Aorta (tissue), 5 donors: ENCODE data around the gene PRSS50. TPM values are rescaled to one million over a fixed set of nuclear protein-coding genes. Genes with fewer than 3 reads are reported as not detected.

Experiments used
- ATAC-seq: fragments of 200-7000 bp; cut with Tn5 transposase; one replicate; pipeline ENCODE4 v1.9.1; 2022; ENCODE audit warnings: moderate library complexity; ENCODE audit not compliant: low FRiP score
- DNase-seq, 2 donors: peaks; one replicate each; pipeline ENCODE4 v3.0.0-alpha.2; 2020
- H3K27ac ChIP-seq, 2 donors: one replicate each; pipeline ENCODE4 v1.5.1; 2013; ENCODE audit warnings: low read length in 2 of 2, mild to moderate bottlenecking in 2 of 2, moderate library complexity in 2 of 2, control low read depth in 1 of 2, inconsistent platforms in 1 of 2, low read depth in 1 of 2
- H3K27me3 ChIP-seq, 2 donors: one replicate each; pipeline ENCODE4 v1.6.1; 2013; ENCODE audit warnings: control low read depth in 1 of 2, low read length in 1 of 2, mild to moderate bottlenecking in 1 of 2, moderate library complexity in 1 of 2; ENCODE audit not compliant: insufficient read depth in 2 of 2, control insufficient read depth in 1 of 2
- H3K36me3 ChIP-seq, 2 donors: one replicate each; pipeline ENCODE4 v1.6.1; 2013; ENCODE audit warnings: control low read depth in 1 of 2, low read length in 1 of 2, mild to moderate bottlenecking in 1 of 2; ENCODE audit not compliant: insufficient read depth in 2 of 2, control insufficient read depth in 1 of 2
- H3K4me1 ChIP-seq, 2 donors: one replicate each; pipeline ENCODE4 v1.6.1; 2013; ENCODE audit warnings: low read length in 2 of 2, control low read depth in 1 of 2, mild to moderate bottlenecking in 1 of 2, moderate library complexity in 1 of 2; ENCODE audit not compliant: insufficient read depth in 2 of 2, control insufficient read depth in 1 of 2
- H3K4me3 ChIP-seq, 2 donors: one replicate each; pipeline ENCODE4 v1.5.1; 2013; ENCODE audit warnings: low read length in 2 of 2, control low read depth in 1 of 2, mild to moderate bottlenecking in 1 of 2
- H3K9me3 ChIP-seq: one replicate; pipeline ENCODE4 v1.6.1; 2013; ENCODE audit warnings: mild to moderate bottlenecking, low read length; ENCODE audit not compliant: control insufficient read depth
- WGBS, 2 donors: extraction: QIAGEN DNeasy Blood & Tissue Kit; methylation state at CpG; one replicate each; pipeline ENCODE4 v1.1.7; 2013; 5-methylcytosine and 5-hydroxymethylcytosine counted together
- intact Hi-C, 2 donors: fragments of 100-400 bp; cut with DNase I; formaldehyde crosslinking; loops; one replicate each; pipeline versions ENCODE4 v1.14.2 to v1.15.0; 2022
- polyA plus RNA-seq, 2 donors: library from polyadenylated mRNA; stranded (reverse); fragments of 200-250 nt; gene quantifications; one replicate each; pipeline ENCODE4 v1.2.3, GENCODE V29; 2013
- total RNA-seq, 2 donors: library from RNA; stranded (reverse); fragmentation: NEBNext Ultra II Directional; extraction: Animal tissue kit (Norgen Biotek cat#: 25700); gene quantifications; one replicate each; pipeline ENCODE4 v1.2.1, GENCODE V29; 2021
- donor health status: healthy with polysubstance abuse.
- donor health status: Bipolar disorder and iron deficiency.
- donor health status: DM: no; HTN: no; CAD: no.
- donor health status: DM: no; HTN: no; CAD: no.
- donor health status: DM: yes; HTN: yes; CAD: no.

Gene PRSS50
- total and polyA plus RNA-seq, 4 donors = 0.31 TPM; not detected in 3

DNA sequence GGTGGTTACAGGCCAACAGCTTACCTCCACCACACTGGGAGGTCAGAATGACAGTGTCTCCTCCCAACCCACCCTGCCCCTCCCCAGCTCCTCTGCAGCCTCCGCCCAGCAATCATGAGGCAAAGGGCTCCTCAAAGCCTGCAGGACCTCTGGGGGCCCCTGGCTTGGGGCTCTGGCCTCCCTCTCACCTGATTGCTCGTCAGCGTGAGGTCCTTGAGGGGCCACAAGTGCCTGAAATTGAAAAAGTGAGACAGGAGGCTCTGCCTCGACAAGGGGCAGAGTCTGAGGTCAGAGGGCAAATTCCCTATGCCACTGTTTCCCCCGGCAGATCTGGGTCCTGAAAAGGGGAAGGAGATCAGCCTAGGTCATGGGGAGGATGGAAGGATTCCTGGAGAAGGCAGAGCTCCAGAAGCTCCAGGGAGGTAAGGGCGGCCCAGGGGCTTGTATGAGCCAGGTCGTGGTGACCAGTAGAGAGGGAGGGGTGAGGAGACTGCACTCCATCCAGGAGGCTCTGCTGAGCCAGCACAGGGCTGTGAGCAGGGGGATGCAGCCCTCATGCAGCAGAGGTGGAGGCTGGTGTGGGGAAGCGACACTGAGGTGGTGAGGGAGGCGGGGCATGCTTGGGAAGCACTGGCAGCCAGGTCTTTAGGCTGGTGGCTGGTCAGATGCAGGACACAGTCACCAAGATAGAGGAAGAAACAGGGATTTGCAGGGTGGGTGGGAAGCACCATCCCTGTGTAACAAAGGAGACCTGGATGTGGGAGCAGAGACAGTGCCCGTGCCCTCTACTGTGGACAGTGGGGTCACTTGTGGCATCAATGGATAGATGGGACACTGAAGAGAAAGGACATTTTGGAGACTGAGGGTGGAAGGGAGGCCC lies 44.3 kb downstream of the PRSS50 start:
- ATAC-seq (no peak), DNase-seq (peak; percentile 40 to 55)
- intact Hi-C loops = no loop called here
- Histone ChIP-seq H3K9me3 (no peaks in the 10 kb centered on the region), H3K36me3 (no peaks in the 10 kb centered on the region), H3K27ac (no peak overlapping the region), H3K4me3 (no peak overlapping the region), H3K27me3 (no peaks in the 10 kb centered on the region), H3K4me1 (no peaks in the 10 kb centered on the region)
- WGBS, 2 donors = 84 to 87% methylated on average over 10 of the region's 10 CpGs

DNA sequence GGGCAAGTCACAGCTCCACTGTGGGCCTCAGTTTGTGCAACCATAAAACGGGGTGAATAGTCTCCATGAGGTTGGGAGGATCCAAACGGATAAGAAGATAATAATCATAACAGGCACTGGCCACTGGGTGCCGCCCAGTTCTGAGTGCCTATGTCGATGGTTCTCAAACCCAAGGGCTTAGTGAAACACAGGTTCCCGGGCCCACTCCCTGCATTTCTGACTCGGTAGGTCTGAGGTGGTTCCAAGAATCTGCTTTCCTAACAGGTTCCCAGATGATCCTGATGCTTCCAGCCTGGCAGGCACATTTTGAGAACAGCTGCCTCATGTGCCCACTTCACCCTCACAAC lies 45.3 kb downstream of the PRSS50 start:
- no peaks in the 10 kb centered on the region for H3K27me3 ChIP-seq
- no peaks in the 10 kb centered on the region for H3K4me1 ChIP-seq
- no peak overlapping the region for H3K27ac ChIP-seq
- no peak overlapping the region for H3K4me3 ChIP-seq
- ATAC-seq (no peak), DNase-seq (no peak)
- H3K9me3 ChIP-seq = no peaks in the 10 kb centered on the region
- no peaks in the 10 kb centered on the region for H3K36me3 ChIP-seq
- WGBS, 2 donors = 93 to 94% methylated on average over 6 of the region's 6 CpGs
- intact Hi-C loops = no loop called here

DNA sequence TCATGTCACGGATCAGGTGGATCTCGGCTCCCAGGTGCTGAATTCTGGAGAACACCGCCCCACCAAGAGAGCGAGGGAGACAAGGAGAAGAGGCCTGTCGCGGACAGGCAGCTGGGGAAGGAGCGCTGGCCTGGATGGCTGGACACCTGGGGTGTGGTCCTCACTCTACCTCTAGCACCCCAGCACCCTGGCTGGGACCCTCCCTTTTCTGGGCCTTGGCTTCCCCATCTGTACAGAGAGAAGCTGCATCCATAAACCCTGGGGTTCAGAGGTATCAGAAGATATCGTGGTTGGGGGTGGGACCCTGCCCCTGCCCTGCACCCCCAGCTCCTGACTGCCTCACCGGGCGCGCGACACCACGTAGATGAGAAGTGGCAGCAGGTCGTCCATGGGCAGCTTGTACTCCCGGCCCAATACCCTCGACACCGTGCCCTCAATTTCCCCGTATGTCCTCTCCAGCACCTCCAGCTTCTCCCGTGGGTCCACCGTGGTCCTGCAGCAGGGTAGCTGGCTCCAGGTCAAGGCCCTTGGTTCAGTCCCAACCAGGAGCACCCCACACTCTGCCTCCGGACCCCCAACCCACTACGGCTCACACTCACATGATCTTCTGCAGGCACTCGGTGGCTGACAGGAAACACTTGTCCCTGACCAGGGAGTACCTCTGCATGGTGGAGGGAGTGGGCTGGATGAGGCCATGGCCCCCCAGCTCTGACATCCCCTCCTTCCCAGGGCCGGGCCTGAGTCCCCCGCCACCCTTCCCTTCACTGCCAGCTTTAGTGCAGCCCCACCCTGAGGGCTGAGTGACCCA lies 45.9 kb downstream of the PRSS50 start:
- Histone ChIP-seq H3K9me3 (no peaks in the 10 kb centered on the region), H3K27ac (no peak overlapping the region), H3K36me3 (no peaks in the 10 kb centered on the region), H3K4me1 (no peaks in the 10 kb centered on the region), H3K4me3 (no peak overlapping the region), H3K27me3 (no peaks in the 10 kb centered on the region)
- 93 to 94% methylated on average over 24 to 25 of the region's 25 CpGs for WGBS, 2 donors
- DNase-seq (peak; percentile 48 to 62), ATAC-seq (no peak)
- intact Hi-C loops = no loop called here

DNA sequence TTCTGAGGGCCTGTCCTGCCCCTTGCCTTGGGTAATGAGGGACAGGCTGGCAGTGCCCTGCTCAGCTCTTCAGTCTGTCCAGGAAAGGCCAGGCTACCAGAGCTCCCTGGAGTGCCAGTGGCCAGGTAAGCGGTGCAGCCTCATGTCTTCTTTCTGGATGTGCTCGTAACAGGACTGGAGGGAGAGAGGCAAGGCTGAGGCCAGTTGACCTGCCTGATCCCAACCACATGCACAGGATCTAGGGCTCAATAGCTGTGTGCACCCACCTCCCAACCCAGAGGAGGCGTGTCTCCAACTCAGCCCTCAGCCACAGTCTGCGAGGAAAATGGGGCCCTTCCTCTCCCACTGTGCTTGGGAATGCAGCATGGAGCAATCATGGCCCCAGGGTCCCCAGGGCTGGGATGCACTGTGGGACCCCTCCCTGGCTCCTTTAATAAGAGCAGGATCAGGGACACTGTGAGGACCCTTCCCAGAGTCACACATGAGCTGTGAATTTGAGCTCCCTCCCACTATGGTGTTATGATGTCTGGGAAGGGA lies 46.7 kb downstream of the PRSS50 start:
- 96% methylated on average over 4 of the region's 4 CpGs for WGBS, 2 donors
- H3K9me3 ChIP-seq = no peaks in the 10 kb centered on the region
- no peaks in the 10 kb centered on the region for H3K36me3 ChIP-seq
- no peak overlapping the region for H3K27ac ChIP-seq
- no peak for ATAC-seq
- H3K4me1 ChIP-seq = no peaks in the 10 kb centered on the region
- H3K4me3 ChIP-seq = no peak overlapping the region
- intact Hi-C loops = no loop called here
- DNase-seq = no peak
- no peaks in the 10 kb centered on the region for H3K27me3 ChIP-seq

DNA sequence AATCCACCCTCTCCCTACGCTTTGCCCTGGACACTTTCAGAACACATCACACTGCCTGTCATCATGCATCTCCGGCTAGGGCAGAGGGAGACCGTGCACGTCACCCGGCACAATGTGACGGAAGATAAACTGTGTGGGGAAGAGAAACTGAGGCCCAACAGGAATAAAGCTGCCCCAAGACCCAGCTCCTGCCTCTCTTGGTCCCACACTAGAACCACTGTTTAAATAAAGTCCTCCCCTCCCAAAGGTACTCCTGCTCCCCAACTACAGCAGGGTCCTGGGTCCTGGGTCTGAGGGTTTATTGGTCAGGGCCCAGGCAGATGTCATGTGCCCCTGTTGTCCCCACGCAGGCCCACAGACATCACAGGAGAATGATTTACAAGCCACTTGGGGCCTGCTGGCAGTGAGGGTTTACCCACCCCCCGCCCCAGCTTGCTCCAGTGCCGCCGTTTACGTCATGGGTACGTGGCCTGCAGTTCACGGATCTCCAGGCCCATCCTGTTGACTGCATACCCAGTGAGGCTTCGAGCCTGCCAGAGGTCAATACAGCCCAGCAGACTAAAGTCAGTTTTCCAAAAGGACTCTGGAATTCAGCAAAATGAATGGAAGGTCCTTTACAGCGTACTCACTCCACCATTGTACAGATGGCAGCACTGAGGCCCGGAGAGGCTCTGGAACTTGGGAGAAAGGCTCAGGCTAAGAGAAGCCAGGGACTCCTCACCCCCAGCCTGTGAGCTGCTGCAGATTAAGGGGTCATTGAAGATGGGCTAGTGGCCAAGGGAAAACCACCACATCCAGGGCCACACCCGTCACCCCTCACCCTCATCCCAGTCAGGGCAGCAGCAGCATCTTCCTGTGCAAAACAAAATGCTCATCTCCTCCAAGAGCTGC lies 47.4 kb downstream of the PRSS50 start:
- DNase-seq (peak; percentile 32 to 42), ATAC-seq (no peak)
- intact Hi-C loops = no loop called here
- no peaks in the 10 kb centered on the region for H3K27me3 ChIP-seq
- H3K36me3 ChIP-seq = no peaks in the 10 kb centered on the region
- H3K27ac ChIP-seq = no peak overlapping the region
- H3K4me1 ChIP-seq = no peaks in the 10 kb centered on the region
- WGBS, 2 donors = 84 to 86% methylated on average over 16 to 17 of the region's 17 CpGs
- H3K4me3 ChIP-seq = no peak overlapping the region
- H3K9me3 ChIP-seq = no peaks in the 10 kb centered on the region

DNA sequence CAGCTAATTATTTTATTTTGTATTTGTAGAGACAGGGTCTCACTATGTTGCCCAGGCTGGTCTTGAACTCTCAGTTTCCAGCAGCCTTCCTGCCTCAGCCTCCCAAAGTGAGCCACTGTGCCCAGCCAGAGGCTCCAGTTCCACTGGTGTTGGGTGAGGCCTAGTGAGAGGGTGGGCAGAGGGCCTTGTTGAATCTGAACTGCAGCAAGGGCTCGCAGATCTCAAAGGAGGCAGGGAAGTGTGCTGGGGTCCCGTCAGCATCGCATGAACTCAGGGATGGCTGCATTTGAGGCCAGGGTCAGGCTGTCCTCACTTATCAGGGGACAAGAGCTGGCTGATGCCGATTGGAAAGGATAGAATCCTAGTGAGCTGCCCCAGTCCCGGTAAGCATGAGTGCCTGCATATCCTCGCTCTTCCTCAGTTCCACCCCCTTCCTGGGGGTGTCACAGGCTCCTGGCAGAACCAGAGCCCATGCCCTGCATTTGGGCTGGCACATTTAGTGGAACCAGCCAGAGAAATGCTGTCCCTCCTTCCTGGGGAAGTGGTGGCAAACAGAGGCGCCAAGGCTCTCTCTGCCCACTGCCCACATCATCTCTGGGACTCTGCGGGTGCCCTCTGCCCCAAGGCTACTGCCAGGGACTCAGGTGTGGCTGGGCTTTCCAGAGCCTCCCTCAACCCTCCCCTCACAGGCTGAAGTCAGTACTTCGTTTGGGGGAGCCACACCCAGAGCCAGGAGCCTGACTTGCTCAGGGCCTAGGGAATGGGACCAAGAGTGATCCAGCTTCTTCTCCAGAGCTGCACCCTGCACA lies 48.3 kb downstream of the PRSS50 start:
- H3K27ac ChIP-seq = no peak overlapping the region
- intact Hi-C loops = no loop called here
- no peak overlapping the region for H3K4me3 ChIP-seq
- 80 to 84% methylated on average over 9 of the region's 9 CpGs for WGBS, 2 donors
- ATAC-seq (no peak), DNase-seq (peak; percentile 10 to 37)
- H3K9me3 ChIP-seq = no peaks in the 10 kb centered on the region
- H3K4me1 ChIP-seq = no peaks in the 10 kb centered on the region
- no peaks in the 10 kb centered on the region for H3K27me3 ChIP-seq
- no peaks in the 10 kb centered on the region for H3K36me3 ChIP-seq

DNA sequence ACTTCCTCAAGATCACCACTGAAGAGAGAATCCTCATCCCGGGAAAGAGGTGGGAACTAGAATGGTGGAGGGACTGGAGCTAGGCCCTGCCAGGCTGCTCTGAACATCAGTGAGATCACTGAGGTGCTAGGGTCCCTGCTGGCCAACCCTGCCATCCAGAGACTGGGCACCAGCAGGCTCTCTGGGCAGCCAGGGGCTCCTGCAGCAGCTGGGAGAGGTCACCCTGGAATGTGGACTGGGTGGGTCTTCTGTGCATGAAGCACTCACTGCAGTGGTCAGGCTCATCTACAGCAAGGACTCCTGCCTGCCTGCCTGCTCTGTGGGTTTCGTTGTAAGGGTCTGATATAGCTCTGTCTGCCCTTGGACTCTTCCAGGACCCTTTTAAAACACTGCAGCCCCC lies 49.1 kb downstream of the PRSS50 start:
- ATAC-seq (no peak), DNase-seq (peak in 1 of 2 donors; percentile 60)
- H3K4me1 ChIP-seq = no peaks in the 10 kb centered on the region
- H3K27me3 ChIP-seq = no peaks in the 10 kb centered on the region
- H3K4me3 ChIP-seq = no peak overlapping the region
- WGBS, 2 donors = 88 to 94% methylated on average over 2 of the region's 2 CpGs
- intact Hi-C loops = no loop called here
- H3K27ac ChIP-seq = no peak overlapping the region
- no peaks in the 10 kb centered on the region for H3K36me3 ChIP-seq
- no peaks in the 10 kb centered on the region for H3K9me3 ChIP-seq

DNA sequence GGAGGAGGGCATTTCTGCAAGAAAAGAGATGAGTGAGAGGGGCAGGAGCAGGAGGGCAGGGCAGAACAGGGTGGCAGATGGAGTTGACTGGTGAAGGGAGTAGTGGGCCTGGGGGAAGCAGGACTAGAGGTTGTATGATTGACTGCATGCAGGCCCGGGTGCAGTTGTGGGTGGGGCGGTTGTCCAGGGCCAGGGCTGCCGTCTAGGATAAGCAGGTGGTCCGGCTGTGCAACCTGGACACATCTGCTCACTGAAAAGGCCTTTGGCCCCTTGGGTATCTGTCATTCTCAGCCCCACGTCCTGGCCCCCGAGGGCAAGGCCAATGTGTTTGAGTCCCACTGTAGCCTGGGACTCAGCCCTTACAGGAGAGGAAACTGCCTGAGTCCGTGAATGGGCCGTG lies 49.6 kb downstream of the PRSS50 start:
- peak in 1 of 2 donors; percentile 65 for DNase-seq
- ATAC-seq = no peak
- Histone ChIP-seq H3K4me3 (no peak overlapping the region), H3K27ac (no peak overlapping the region), H3K4me1 (no peaks in the 10 kb centered on the region), H3K9me3 (no peaks in the 10 kb centered on the region), H3K36me3 (no peaks in the 10 kb centered on the region), H3K27me3 (no peaks in the 10 kb centered on the region)
- 77 to 78% methylated on average over 8 of the region's 8 CpGs for WGBS, 2 donors
- intact Hi-C loops = no loop called here
